GM12873 (cell line): ENCODE results near the gene PSEN1.

ENCODE experiments used
- TF ChIP-seq, protein P1 (sequence below): IDR thresholded peaks from 2 replicates; pipeline ENCODE4 v1.5.1; 2012; ENCODE audit warnings: low read depth, mild to moderate bottlenecking, moderate library complexity, low read length, control low read depth; ENCODE audit not compliant: insufficient read depth; ENCODE audit errors: missing control alignments

PSEN1 gene

DNA sequence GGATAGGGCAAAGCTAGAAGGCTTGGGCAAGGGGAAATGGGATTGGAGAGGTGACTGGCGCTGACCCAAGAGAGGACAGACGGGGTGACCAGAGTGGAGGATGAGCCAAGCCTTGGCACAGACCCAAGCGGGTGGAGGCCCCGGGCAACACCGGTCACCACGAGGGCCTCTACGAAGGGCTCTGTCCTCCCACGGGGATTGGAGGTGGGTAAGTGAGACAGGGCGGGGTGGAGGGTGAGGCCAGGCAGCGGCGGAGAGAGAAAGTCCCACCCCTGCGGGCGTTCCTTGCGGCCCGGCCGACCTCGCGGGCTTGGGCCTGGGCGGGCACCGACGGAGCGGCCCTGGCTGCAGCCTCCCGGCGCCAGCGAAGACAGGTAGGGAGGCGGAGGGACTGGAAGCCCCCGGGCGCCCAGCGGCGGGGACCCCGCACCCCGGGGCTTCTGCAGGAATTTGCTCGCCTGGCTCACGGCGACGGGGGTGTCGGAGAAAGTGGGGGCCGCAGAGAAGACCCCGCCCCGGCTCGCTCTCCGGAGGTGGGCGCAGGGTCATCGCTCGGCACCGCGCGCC, 101.0 kb downstream of the PSEN1 start, which contains the start of gene PAPLN:
Gene PAPLN, plus strand, starts transcription at position 288 of the 567 bp plus-strand sequence. CDS start 2,273 bp downstream, outside the sequence.
- TF ChIP-seq, protein P1, sequence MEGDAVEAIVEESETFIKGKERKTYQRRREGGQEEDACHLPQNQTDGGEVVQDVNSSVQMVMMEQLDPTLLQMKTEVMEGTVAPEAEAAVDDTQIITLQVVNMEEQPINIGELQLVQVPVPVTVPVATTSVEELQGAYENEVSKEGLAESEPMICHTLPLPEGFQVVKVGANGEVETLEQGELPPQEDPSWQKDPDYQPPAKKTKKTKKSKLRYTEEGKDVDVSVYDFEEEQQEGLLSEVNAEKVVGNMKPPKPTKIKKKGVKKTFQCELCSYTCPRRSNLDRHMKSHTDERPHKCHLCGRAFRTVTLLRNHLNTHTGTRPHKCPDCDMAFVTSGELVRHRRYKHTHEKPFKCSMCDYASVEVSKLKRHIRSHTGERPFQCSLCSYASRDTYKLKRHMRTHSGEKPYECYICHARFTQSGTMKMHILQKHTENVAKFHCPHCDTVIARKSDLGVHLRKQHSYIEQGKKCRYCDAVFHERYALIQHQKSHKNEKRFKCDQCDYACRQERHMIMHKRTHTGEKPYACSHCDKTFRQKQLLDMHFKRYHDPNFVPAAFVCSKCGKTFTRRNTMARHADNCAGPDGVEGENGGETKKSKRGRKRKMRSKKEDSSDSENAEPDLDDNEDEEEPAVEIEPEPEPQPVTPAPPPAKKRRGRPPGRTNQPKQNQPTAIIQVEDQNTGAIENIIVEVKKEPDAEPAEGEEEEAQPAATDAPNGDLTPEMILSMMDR = no peak

DNA sequence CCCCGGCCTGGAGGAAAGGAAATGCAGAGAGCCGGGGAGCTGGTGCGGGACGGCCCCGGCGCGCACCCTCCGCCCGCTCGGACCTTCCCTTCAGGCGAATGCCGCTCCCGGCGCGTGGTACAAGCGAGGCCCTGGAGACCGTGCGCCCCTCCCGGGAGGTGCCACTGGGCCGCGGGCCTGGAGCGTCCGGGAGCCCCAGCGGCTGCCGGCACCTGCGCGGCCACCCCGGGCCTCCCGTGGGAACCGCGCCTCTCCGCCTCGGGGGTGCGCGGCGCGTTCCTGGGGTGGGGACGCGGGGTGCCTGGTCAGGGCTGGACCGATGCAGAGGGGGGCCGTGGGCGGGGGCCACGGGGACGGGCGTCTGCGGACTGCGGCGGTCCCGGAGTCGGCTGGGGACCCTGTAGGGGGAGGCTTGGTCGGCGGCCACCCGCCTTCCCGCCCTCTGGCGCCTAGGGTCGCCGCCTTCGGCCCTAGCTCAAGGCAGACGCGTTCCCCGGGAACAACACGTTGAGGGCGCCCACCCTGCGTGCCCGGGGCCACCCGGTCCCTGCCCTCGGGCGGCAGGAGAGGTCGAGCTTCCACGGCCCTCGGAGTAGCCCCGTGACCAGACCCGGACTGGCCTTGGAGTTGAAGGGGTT, 101.6 kb downstream of the PSEN1 start:
- TF ChIP-seq, protein P1 = no peak

DNA sequence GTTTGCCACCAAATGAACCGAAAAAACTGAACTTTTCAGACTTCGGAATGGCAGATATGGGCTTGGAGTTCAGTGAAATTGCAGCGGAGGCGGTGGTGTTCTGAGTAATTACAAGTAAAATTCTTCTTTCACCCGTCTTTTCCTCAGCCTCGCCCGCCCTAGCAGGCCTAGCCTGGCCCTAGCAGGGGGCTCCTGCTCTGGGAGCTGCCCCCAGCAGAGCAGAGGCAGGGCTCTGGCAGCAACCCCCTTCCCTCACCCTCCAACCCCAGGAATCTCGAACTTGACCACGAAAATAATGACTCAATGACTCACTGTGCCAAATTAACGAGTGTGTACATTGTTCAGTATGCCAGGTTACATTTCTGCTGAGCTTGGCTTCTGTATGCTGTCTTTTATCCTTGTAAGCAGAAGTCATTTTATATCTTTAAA, 102.1 kb downstream of the PSEN1 start:
- TF ChIP-seq, protein P1 = no peak

DNA sequence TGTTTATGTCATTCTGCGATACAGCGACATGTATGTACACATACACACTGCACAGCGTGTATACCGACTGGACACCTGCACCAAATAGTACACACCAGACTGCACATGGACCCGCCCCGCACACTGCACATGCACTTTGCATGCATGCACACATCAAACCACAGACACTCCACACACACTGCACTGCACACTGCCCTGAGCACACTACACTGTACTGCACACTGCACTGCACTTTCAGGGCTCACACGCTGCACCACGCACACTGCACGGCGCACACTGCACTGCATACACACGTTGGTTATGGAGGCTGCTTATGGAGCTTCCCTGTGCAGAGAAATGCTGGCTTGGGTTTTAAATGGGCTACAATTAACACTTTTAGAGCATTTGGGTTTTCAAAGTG, 102.6 kb downstream of the PSEN1 start:
- TF ChIP-seq, protein P1 = no peak

DNA sequence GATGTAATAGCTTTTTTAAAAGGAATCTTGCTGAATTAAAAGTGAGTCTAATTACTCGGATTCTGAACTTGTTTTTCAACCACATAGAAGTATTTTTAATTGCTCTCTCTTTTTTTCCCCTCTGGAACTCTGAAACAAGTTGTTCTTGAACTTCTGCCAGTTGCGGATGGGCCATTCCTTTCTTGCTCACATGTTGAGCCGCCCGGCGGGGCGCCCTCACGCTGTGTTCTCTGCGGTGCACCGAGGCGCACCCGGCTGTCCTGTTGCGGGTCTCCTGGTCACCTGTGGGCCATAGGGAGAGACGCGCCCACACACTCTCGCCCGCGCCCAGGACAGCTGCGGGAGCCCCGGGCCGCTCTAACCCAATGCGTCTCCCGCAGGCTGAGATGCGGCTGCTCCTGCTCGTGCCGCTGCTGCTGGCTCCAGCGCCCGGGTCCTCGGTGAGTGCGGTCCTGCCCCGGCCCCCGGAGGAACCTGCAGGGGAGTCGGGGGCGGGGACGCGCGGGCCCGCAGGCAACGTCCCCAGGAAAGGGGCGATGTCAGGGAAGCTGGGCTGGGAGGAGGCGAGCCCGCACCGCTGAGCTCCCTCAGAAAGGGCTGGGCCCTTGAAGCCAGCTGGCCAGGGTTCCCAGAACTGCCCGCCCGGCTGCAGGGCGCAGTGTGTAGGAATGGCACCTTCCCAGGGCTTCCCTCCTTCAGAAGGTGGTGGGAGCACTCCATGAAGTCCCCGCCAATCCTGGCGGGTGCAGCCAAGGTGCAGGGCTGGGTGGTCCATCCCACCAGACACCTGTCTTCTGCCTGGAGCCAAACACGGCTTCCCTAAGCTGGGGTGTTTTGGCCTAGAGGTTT, 103.3 kb downstream of the PSEN1 start:
- TF ChIP-seq, protein P1 = no peak

DNA sequence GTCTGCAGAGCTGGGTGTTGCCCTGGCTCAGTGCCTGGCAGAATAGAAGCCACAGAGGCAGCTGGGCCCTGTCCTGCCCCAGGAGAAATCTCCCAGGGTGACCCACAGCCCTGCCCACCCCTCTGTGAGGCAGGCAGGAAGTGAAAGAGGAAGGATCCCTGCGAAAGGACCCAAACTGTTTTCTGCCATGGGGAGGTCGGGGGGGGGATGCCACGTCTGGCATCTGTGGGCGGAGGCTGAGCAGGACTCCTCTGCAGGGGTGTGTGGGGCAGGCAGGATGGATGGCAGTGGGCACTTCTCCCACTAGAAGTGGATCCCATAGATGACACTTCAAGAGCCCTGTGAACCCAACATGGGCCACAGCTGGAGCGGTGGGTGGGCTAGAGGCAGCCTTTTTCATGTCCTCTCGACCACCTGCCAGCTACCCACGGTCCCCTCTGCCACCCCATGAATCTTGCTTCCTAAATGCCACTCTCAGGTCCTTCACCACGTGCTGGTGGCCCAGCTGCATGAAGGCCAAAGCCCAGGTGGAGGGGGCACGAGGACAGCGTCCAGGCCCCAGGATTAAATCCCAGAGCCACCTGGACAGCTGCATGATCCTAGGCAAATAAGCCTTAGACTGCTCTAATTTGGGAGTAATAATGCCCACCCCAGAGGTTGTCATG, 104.6 kb downstream of the PSEN1 start:
- TF ChIP-seq, protein P1 = no peak

DNA sequence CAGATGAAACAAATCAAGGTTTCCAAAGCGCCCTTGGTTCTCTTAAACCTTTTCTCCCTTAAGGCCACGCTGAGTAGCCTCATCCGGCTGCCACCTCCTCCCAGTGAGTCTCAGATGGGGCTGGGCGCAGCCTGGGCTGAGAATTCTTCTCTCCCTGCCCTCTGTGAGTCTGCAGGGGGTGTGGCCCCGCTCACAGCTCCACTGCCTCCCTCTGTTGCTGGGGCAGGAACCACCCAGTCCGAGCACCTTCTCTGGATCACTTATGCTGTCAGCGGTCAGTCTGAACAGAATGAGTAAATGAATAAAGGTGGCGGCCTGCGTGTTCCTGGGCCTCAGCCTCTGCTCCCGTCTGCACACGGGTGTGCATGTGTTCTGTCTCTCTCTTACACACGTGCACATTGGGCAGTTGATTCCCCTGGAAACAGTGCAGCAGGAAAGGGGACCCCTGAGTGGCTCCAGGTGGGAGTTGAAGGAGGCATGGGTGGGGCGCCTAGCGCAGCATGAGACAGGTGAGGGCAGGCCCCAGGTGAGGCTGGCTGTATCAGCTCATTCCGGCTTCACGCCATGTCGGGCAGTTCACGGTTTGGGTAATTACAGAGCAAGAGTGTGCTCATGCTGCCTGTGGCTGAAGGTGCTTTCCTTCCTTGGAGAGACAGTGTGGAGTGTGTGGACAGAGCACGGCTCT, 105.3 kb downstream of the PSEN1 start:
- TF ChIP-seq, protein P1 = no peak
